ACC112 (cell line): ENCODE measurements around the gene EXOC3L2.
A peak's percentile ranks its signal among the peaks of the same experiment; 100 is the strongest.

Source experiments
- H2AFZ ChIP-seq: fragments of 200-600 bp; sonication (generic); one replicate; pipeline ENCODE4 v1.6.0; 2017; ENCODE audit warnings: antibody characterized with exemption, low read length; ENCODE audit not compliant: unreplicated experiment
- H3K27ac ChIP-seq: fragments of 200-600 bp; sonication (generic); 2 replicates; pipeline ENCODE4 v1.5.1; 2014; ENCODE audit warnings: low read depth, mild to moderate bottlenecking, antibody characterized with exemption, low read length, moderate library complexity
- H3K27me3 ChIP-seq: fragments of 200-600 bp; sonication (generic); 2 replicates; pipeline ENCODE4 v1.6.1; 2014; ENCODE audit warnings: mild to moderate bottlenecking, antibody characterized with exemption, low read length, moderate library complexity, mixed read lengths; ENCODE audit not compliant: insufficient read depth
- H3K36me3 ChIP-seq: fragments of 200-600 bp; sonication (generic); 2 replicates; pipeline ENCODE4 v1.6.1; 2016; ENCODE audit warnings: mild to moderate bottlenecking, antibody characterized with exemption, low read length, moderate library complexity, mixed read lengths; ENCODE audit not compliant: insufficient read depth
- H3K4me1 ChIP-seq: fragments of 200-600 bp; sonication (generic); one replicate; pipeline ENCODE4 v1.6.1; 2016; ENCODE audit warnings: low read length, mixed read lengths; ENCODE audit not compliant: insufficient read depth, unreplicated experiment, control insufficient read depth
- H3K4me3 ChIP-seq: fragments of 200-600 bp; sonication (generic); 2 replicates; pipeline ENCODE4 v1.5.1; 2014; ENCODE audit warnings: mild to moderate bottlenecking, low read depth, low read length
- H3K79me2 ChIP-seq: fragments of 200-600 bp; sonication (generic); one replicate; pipeline ENCODE4 v1.6.0; 2016; ENCODE audit warnings: low read length; ENCODE audit not compliant: control insufficient read depth, unreplicated experiment, insufficient read depth

Gene EXOC3L2

DNA sequence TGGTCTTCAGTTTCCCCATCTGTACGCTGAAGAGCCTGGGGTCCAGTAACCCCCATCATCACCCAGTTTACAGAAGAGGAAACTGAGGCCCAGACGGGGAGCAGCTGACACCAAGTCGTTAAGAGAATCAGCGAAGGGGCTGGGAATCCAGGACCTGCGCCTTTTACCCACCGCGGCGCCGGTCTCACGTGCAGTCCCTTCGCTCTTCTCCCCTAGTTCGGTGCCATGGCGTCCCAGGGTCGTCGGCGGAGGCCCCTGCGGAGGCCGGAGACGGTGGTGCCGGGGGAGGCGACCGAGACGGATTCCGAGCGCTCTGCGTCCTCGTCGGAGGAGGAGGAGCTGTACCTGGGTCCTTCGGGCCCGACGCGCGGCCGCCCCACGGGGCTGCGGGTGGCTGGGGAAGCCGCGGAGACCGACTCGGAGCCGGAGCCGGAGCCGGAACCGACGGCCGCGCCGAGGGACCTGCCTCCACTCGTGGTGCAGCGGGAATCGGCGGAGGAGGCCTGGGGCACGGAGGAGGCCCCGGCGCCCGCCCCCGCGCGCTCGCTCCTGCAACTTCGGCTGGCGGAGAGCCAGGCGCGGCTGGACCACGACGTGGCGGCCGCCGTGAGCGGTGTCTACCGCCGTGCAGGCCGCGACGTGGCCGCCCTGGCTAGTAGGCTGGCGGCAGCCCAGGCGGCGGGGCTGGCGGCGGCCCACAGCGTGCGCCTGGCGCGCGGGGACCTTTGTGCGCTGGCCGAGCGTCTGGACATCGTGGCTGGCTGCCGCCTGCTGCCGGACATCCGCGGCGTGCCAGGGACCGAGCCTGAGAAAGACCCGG, 65.9 kb downstream of the EXOC3L2 start:
- Histone ChIP-seq H3K4me1 (peaks cover 4% of the 10 kb centered on the region), H2AFZ (peak overlapping the region; percentile 89), H3K27me3 (no peaks in the 10 kb centered on the region), H3K36me3 (no peaks in the 10 kb centered on the region), H3K79me2 (peaks cover 20% of the 10 kb centered on the region), H3K27ac (peak overlapping the region; percentile 73), H3K4me3 (peak overlapping the region; percentile 86)

DNA sequence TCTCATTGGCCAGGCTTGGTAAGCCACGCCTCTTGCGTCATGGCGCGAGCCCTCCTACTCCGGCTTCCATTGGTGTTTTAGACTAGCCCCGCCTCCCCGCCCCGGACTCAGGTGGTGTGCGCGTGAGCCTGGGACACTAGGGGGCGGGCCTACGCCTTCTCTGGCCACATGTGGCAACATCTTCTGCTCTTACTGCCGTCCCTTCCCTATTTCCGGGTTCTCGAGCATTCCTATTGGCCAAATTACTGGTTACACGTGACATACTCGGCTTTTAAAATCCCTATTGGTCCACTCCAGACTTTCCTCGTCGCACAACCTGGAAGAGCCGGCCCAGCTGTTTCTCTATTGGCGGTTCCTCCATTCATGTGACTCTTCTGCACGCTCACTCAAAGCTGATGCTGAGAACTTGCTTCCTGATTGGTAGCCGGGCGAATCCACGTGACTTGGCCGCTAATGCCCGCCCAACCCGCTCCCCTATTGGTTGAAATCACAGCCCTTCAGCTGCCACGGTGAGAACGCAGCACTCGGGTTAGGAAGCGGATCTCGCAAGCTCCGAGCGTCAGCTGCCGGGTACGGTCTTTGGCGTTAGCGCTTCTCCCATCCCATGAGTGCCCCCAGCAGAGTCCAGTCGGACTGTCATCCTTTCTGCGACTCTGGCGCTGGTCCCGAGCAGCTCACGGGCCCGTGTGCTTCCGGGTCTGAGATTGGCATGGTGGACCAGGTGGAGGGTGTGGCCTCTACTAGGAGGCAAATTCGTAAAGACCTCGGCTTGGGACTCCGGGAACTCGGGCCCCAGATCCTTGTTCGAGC, 66.7 kb downstream of the EXOC3L2 start, which contains the start of gene BLOC1S3:
Gene BLOC1S3 (plus strand): TSS at position 523 of the 810 bp plus-strand sequence. CDS start 513 bp downstream, outside the sequence.
- peaks cover 4% of the 10 kb centered on the region for H3K4me1 ChIP-seq
- no peaks in the 10 kb centered on the region for H3K36me3 ChIP-seq
- peak within 1 kb of the TSS; percentile 86 for H3K4me3 ChIP-seq
- H3K27me3 ChIP-seq, result no peaks in the 10 kb centered on the region
- H2AFZ ChIP-seq, result peak within 1 kb of the TSS; percentile 89
- peaks cover 20% of the 10 kb centered on the region for H3K79me2 ChIP-seq
- H3K27ac ChIP-seq, result peak within 1 kb of the TSS; percentile 91

DNA sequence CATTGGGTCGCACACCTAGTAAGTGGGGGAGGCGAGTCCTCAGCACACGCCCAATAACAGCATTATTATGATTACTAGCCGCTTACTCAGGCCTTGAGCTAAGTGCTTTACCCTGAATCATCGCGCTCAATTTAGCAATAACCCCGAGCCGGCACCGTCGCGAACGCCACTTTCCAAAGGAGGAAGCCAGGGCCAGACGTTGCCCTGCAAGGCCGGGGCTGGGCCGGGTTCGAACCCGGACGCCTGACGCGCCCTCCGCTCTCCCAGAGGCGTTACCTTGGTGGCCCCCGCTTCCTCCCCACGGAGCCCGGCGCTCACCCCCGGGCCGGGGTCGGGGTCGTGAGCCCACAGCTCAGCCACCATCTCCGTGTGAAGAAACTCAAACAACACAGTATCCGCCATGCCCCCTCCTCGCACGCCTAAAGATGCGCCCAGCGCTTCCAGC, 67.4 kb downstream of the EXOC3L2 start, which contains the start of gene TRAPPC6A:
Gene TRAPPC6A (minus strand): TSS at position 421 of the 445 bp plus-strand sequence. CDS start 19 bp downstream, at position 402.
- Histone ChIP-seq H3K27ac (peak within 1 kb of the TSS; percentile 91), H3K4me3 (peak within 1 kb of the TSS; percentile 86), H3K36me3 (no peaks in the 10 kb centered on the region), H3K4me1 (peaks cover 4% of the 10 kb centered on the region), H2AFZ (peak within 1 kb of the TSS; percentile 89), H3K79me2 (peaks cover 20% of the 10 kb centered on the region), H3K27me3 (no peaks in the 10 kb centered on the region)

DNA sequence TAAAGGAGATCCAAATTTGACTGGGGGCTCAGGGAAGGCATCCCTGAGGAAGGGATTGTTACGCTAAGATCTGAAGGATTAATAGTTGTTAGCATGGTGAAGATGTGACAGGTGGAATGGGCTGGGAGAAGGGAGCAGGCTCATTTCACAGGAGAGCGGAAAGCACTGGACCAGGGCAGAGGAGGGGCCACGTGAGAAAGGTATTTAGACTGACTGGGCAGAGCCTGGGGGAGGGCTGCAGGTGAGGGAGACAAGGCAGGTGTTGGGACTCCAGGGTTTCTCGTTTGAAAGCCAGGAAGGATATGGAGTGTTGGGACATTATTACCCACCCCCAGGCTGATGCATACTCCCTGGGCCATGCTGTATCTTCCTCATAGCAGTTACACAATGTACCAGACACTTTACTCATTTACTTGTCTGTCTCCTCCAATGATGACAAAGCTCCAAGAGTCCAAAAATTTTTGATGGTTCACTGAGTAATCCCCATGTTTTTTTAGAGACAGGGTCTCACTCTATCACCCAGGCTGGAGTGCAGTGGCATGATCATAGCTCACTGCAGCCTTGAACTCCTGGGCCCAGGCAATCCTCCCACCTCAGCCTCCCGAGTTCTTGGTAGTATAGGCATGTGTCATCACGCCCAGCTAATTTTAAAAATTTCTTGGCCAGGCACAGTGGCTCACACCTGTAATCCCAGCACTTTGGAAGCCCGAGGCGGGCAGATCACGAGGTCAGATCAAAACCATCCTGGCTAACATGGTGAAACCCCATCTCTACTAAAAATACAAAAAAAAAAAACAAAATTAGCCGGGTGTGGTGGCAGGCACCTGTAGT, 69.5 kb downstream of the EXOC3L2 start:
- H3K4me1 ChIP-seq, result peaks cover under 1% of the 10 kb centered on the region

DNA sequence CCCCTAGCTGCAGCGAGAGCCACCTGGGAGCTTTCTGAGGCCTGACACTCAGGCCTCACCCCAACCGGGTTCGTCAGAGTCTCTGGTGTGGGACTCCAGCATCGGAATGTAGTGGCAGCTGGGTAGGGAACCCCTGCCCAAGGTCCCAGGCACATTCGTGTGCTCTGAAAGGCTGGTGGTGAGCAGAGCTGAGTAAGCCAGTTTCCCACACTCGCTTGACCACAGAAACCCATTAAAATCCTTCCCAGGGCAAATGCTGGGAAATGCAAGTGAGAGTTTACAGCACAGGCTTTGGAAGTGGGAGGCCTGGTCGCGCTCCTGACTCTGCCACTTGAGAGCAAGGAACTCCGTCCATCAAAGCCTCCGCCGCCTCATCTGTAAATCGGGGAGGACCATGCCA, 71.4 kb downstream of the EXOC3L2 start:
- H3K27ac ChIP-seq, result no peak overlapping the region
- H3K4me1 ChIP-seq, result no peaks in the 10 kb centered on the region
- H3K79me2 ChIP-seq, result no peaks in the 10 kb centered on the region
- no peaks in the 10 kb centered on the region for H3K36me3 ChIP-seq
- H3K4me3 ChIP-seq, result no peak overlapping the region
- H2AFZ ChIP-seq, result no peak overlapping the region
- no peaks in the 10 kb centered on the region for H3K27me3 ChIP-seq

More for the DNA sequence above, 69.5 kb downstream of the EXOC3L2 start:
- Histone ChIP-seq H3K36me3 (no peaks in the 10 kb centered on the region), H2AFZ (no peak overlapping the region), H3K4me3 (no peak overlapping the region), H3K79me2 (peaks cover 11% of the 10 kb centered on the region), H3K27ac (no peak overlapping the region), H3K27me3 (no peaks in the 10 kb centered on the region)

DNA sequence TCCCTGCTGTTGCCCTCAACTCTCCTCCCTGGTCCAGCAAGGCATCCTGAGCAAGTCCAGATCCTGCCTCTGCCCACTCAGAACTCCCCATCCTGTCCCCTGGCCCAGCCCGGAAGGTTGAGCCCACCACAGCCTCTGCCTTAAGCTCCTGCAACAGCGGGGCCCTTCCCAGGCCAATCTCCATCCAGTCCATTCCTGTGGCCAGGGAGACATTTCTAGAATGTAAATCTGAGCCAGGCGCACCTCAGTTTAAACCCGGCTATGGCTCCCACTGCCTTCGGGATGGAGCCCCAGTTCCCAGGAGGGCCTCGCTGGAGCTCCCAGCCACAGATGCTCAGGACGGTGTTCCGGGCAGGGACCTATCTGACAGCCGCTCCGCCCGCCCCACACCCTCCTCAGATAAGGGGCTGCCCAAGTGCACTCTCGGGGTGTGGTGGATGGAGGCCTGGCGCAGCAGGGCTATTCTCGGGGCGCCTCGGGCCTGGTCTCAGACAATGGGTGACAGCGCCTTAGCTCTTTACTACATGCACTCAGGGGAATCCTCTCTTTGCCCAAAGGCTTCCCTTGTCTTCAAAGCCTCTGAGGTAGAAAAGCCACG, 72.5 kb downstream of the EXOC3L2 start:
- no peak overlapping the region for H3K4me3 ChIP-seq
- no peak overlapping the region for H3K27ac ChIP-seq
- no peak overlapping the region for H2AFZ ChIP-seq
- H3K4me1 ChIP-seq, result no peaks in the 10 kb centered on the region
- H3K79me2 ChIP-seq, result no peaks in the 10 kb centered on the region
- H3K36me3 ChIP-seq, result no peaks in the 10 kb centered on the region
- H3K27me3 ChIP-seq, result no peaks in the 10 kb centered on the region

DNA sequence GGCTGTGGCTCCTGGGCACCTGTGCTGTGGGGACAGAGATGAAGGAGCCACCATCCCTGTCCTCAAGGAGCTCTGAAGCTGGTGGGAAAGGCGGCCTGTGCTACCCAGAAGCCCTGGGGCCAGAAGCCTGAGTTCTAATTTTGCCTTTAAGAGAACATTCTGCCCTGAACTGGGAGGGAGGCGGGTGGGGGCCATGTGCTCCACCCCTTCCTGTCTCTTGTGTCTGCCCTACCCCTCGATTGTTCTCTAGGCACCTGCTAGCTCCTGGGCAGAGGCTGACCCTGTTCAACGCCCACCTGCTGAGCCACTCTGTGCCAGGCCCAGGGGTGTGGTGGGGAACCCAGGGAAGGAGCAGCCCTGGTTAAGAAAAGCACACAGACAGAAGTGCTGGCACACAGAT, 73.0 kb downstream of the EXOC3L2 start:
- Histone ChIP-seq H3K36me3 (no peaks in the 10 kb centered on the region), H2AFZ (no peak overlapping the region), H3K79me2 (no peaks in the 10 kb centered on the region), H3K4me1 (no peaks in the 10 kb centered on the region), H3K27ac (no peak overlapping the region), H3K27me3 (no peaks in the 10 kb centered on the region), H3K4me3 (no peak overlapping the region)

DNA sequence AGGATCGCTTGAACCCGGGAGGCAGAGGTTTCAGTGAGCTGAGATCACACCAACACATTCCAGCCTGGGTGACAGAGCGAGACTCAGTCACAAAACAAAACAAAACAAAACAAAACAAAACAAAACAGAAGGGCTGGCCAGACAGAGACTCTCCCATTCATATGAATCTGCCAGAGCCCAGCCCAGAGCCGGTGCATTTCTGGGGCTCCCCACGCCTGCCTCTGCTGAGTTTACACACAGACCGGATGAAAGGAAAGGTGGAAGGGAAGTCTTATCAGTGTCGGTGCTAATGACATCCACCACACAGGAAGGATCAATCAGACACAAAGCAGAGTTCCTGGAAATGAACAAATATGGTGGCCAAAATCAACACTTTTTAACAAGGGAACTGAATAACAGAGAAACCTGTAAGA, 74.0 kb downstream of the EXOC3L2 start:
- H3K27ac ChIP-seq, result no peak overlapping the region
- H3K4me1 ChIP-seq, result no peaks in the 10 kb centered on the region
- H3K79me2 ChIP-seq, result no peaks in the 10 kb centered on the region
- no peak overlapping the region for H2AFZ ChIP-seq
- H3K4me3 ChIP-seq, result no peak overlapping the region
- no peaks in the 10 kb centered on the region for H3K36me3 ChIP-seq
- no peaks in the 10 kb centered on the region for H3K27me3 ChIP-seq

DNA sequence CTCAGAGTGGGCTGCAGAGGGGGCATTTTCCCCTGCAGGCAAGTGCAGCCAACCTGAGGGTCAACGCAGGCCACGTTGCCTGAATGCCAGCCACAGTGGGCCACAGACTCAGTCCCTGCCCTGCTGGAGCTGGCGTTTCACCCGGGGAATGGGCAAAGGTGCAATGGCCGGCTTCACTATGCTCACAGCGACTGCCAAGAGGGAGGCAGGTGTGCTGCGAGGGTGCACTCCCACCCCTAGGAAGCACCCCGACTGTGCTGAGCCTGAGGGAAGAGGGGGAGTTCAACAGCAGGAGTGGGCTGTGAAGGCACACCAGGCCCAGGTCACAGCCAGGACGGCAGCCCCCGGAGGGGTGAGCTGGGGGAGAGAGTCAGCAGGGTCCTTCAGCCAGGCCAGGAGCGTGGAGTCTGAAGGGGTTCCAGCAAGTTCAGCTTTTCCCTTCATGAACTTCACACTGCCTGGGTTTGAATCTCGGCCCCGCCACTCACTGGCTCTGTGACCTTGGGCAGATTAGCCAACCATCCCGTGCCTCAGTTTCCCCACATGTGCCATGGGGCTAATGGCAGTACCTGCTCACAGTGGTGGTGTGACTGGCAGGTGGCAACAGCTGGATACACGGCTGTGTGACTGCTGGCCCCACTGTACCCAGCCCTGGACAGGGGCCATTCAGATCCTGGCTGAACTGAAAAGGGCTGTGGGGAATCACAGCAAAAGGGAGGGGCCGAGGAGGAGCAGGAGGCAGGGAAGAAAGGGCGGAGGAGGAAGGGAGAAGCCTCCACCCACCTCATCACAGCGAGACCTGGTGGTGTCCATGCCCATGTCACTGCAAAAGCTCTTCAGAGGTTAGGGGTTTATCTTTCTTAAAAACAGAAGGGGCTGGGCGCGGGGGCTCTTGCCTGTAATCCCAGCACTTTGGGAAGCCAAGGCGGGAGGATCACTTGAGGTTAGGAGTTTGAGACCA, 74.8 kb downstream of the EXOC3L2 start:
- no peaks in the 10 kb centered on the region for H3K4me1 ChIP-seq
- no peak overlapping the region for H2AFZ ChIP-seq
- H3K36me3 ChIP-seq, result no peaks in the 10 kb centered on the region
- no peak overlapping the region for H3K27ac ChIP-seq
- no peak overlapping the region for H3K4me3 ChIP-seq
- no peaks in the 10 kb centered on the region for H3K27me3 ChIP-seq
- H3K79me2 ChIP-seq, result no peaks in the 10 kb centered on the region
